ENCODE measurements around the gene ENOSF1.
A peak's percentile ranks its signal among the peaks of the same experiment; 100 is the strongest.

Gene ENOSF1

DNA sequence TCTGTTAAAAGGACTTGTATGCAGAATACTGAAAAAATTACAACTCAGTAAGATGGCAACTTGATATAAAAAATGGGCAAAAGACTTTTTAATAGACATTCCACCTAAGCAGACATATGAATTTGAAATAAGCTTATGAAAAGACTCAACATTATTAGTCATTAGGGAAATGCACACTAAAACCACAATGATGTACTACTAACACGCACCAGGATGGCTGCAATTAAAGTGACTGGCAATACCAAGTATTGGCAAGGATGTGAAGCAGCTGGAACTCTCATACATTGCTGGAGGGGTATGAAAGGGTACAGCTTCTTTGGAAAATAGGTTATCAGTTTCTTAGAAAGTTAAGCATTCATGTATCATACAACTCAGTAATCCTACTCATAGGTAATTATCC is 3.2 kb upstream of the ENOSF1 start:
- H3K27ac Mint-ChIP-seq, result peak overlapping the region; percentile 91

DNA sequence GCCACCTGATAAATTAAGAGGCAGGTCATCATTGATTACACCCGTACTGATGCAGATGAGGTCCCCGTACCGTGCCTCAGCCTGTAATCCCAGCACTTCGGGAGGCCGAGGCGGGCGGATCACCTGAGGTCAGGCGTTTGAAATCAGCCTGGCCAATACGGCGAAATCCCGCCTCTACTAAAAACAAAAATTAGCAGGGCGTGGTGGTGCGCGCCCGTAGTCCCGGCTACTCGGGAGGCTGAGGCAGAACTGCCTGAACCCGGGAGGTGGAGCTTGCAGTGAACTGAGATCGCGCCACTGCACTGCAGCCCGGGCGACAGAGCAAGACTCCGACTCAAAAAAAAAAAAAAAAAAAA is 683 bp upstream of the ENOSF1 start:
- Mint-ChIP-seq H3K36me3 (ENCODE audit: low read depth) (peaks cover 28% of the 10 kb centered on the region), H3K9me3 (no peaks in the 10 kb centered on the region), H3K27ac (no peak overlapping the region), H3K27me3 (no peaks in the 10 kb centered on the region), H3K4me3 (peak overlapping the region; percentile 45), H3K4me1 (ENCODE audit: low read depth) (peaks cover 68% of the 10 kb centered on the region)

More for the DNA sequence above, 3.2 kb upstream of the ENOSF1 start:
- peak overlapping the region; percentile 51 for H3K4me3 Mint-ChIP-seq
- H3K27me3 Mint-ChIP-seq, result no peaks in the 10 kb centered on the region
- H3K4me1 Mint-ChIP-seq (ENCODE audit: low read depth), result peaks cover 46% of the 10 kb centered on the region
- no peaks in the 10 kb centered on the region for H3K9me3 Mint-ChIP-seq
- peaks cover 20% of the 10 kb centered on the region for H3K36me3 Mint-ChIP-seq (ENCODE audit: low read depth)

GRCh38 chr18:711657-712400 is 601 bp downstream of the ENOSF1 start:
- H3K36me3 Mint-ChIP-seq (ENCODE audit: low read depth), result peaks cover 32% of the 10 kb centered on the region
- peaks cover 64% of the 10 kb centered on the region for H3K4me1 Mint-ChIP-seq (ENCODE audit: low read depth)
- H3K4me3 Mint-ChIP-seq, result peak overlapping the region; percentile 93
- no peaks in the 10 kb centered on the region for H3K9me3 Mint-ChIP-seq
- no peaks in the 10 kb centered on the region for H3K27me3 Mint-ChIP-seq
- peak overlapping the region; percentile 97 for H3K27ac Mint-ChIP-seq

DNA sequence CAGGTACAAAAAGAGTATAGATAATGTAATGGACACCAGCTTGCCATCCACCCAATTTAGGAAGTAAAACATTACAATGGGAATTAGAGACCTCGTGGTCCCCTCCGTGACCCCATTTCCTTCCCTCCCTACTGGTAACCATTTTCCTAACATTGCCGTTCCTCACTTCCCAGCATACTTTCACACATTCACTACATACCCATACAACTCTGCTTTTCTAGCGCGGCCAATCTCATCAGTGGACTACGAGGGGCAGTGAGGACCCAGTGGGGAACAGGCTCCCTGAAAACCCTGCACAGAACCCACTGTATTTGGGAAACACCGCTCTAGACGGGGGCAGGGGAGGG is 1.1 kb downstream of the ENOSF1 start:
- Mint-ChIP-seq H3K27ac (peak overlapping the region; percentile 97), H3K9me3 (no peaks in the 10 kb centered on the region), H3K4me1 (ENCODE audit: low read depth) (peaks cover 61% of the 10 kb centered on the region), H3K4me3 (peak overlapping the region; percentile 93), H3K36me3 (ENCODE audit: low read depth) (peaks cover 35% of the 10 kb centered on the region), H3K27me3 (no peaks in the 10 kb centered on the region)

DNA sequence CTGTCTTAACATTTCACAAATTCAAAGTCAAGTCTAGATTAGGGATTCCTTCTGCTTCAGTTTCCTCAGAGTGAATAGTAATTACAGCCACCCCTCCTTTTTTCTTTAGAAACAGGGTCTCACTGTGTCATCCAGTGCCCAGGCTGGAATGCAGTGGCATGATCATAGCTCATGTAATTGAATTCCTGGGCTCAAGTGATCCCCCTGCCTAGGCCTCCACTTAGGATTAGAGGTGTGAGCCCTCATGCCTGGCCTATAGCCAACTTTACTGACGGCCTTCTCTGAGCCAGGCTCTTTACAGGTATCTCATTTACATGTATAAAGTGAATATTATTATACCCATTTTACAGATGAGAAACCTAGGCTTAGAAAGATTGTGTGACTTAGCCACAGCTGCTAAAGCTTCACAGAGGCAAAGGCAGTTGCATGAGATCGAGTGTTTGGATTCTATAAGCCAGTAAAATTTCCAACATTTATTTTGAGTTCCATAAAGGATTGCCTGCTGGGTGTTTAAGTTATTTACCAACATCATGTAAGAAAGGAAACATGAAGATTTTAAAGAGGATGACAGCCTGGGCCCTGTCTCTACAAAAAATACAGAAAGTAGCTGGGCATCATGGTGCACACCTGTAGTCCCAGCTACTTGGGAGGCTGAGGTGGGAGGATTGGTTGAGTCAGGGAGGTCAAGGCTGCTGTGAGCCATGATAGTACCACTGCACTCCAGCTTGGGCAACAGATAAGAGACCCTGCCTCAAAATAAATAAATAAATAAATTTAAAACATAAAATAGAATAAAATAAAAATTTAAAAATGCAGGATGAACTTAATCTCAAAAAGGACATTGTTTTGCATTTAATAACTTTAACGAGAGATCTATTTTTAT is 1.8 kb downstream of the ENOSF1 start:
- Mint-ChIP-seq H3K27me3 (no peaks in the 10 kb centered on the region), H3K4me3 (peak overlapping the region; percentile 93), H3K36me3 (ENCODE audit: low read depth) (peaks cover 36% of the 10 kb centered on the region), H3K9me3 (no peaks in the 10 kb centered on the region), H3K27ac (peak overlapping the region; percentile 97), H3K4me1 (ENCODE audit: low read depth) (peaks cover 59% of the 10 kb centered on the region)

- Mint-ChIP-seq H3K27ac (no peak overlapping the region), H3K36me3 (ENCODE audit: low read depth) (peaks cover 45% of the 10 kb centered on the region), H3K4me1 (ENCODE audit: low read depth) (peaks cover 54% of the 10 kb centered on the region), H3K9me3 (no peaks in the 10 kb centered on the region), H3K4me3 (peak overlapping the region; percentile 21), H3K27me3 (no peaks in the 10 kb centered on the region)
These were observed 2.7 kb downstream of the ENOSF1 start for GRCh38 chr18:709771-710170.

GRCh38 chr18:708096-708495 is 4.3 kb downstream of the ENOSF1 start:
- no peaks in the 10 kb centered on the region for H3K27me3 Mint-ChIP-seq
- H3K4me1 Mint-ChIP-seq (ENCODE audit: low read depth), result peaks cover 54% of the 10 kb centered on the region
- H3K36me3 Mint-ChIP-seq (ENCODE audit: low read depth), result peaks cover 54% of the 10 kb centered on the region
- H3K4me3 Mint-ChIP-seq, result no peak overlapping the region
- H3K27ac Mint-ChIP-seq, result no peak overlapping the region
- H3K9me3 Mint-ChIP-seq, result no peaks in the 10 kb centered on the region

DNA sequence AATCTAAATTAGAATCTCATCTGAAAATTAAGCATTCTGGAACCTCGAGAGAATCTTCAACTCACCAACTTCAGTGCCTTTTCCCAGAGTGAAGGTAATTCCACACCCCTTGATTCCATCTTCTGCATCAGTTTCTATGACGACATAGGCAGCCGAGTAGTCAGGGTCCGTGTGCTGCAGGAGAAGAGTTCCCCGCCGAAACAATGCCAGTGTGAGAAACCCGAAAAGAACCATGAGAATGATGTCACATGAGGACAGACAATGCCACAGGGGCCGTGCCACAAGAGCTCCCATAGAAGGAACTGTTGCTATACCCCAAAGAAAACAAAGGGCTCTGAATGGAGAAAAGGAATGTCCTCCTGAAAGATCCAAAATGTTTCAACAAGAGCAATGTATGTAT is 6.0 kb downstream of the ENOSF1 start:
- Mint-ChIP-seq H3K27ac (no peak overlapping the region), H3K27me3 (no peaks in the 10 kb centered on the region), H3K4me3 (no peak overlapping the region), H3K36me3 (ENCODE audit: low read depth) (peaks cover 57% of the 10 kb centered on the region), H3K4me1 (ENCODE audit: low read depth) (peaks cover 57% of the 10 kb centered on the region), H3K9me3 (no peaks in the 10 kb centered on the region)

- H3K4me3 Mint-ChIP-seq, result no peak overlapping the region
- no peaks in the 10 kb centered on the region for H3K9me3 Mint-ChIP-seq
- H3K4me1 Mint-ChIP-seq (ENCODE audit: low read depth), result peaks cover 31% of the 10 kb centered on the region
- H3K27me3 Mint-ChIP-seq, result no peaks in the 10 kb centered on the region
- peaks cover 50% of the 10 kb centered on the region for H3K36me3 Mint-ChIP-seq (ENCODE audit: low read depth)
- peak overlapping the region; percentile 66 for H3K27ac Mint-ChIP-seq
These were observed 9.0 kb downstream of the ENOSF1 start for GRCh38 chr18:703213-703967.

DNA sequence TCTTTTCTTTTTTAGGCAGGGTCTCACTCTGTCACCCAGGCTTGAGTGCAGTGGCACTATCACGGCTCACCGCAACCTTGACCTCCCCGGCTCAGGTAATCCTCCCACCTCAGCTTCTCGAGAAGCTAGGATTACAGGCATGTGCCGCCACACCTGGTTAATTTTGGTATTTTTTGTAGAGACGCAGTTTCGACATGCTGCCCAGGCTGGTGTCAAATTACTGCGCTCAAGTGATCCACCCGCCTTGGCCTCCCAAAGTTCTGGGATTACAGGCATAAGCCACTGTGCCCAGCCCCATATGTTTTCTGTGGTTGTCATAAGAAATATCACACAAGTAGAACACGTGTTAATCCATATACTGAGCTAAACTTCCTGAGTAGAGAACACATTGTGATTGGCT is 14.6 kb downstream of the ENOSF1 start:
- Mint-ChIP-seq H3K9me3 (no peaks in the 10 kb centered on the region), H3K36me3 (ENCODE audit: low read depth) (peaks cover 57% of the 10 kb centered on the region), H3K4me3 (no peak overlapping the region), H3K4me1 (ENCODE audit: low read depth) (peaks cover 2% of the 10 kb centered on the region), H3K27me3 (no peaks in the 10 kb centered on the region), H3K27ac (no peak overlapping the region)

DNA sequence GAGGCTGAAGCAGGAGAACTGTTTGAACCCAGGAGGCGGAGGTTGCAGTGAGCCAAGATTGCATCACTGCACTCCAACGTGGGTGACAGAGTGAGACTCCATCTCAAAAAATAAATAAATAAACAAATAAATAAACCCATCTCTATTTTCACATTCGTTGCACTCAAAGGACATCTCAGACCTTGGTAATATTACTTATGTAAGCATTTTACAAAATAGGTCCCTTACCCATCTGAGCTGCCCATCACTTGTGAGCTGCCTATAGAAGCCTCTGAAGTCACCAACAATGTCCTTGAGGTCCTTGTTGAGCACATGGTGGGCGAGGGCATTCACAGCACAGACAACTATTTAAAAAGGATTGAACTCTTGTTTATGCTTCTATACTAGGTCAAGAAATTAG is 15.4 kb downstream of the ENOSF1 start:
- H3K4me1 Mint-ChIP-seq (ENCODE audit: low read depth), result no peaks in the 10 kb centered on the region
- no peaks in the 10 kb centered on the region for H3K9me3 Mint-ChIP-seq
- no peak overlapping the region for H3K4me3 Mint-ChIP-seq
- peaks cover 59% of the 10 kb centered on the region for H3K36me3 Mint-ChIP-seq (ENCODE audit: low read depth)
- no peaks in the 10 kb centered on the region for H3K27me3 Mint-ChIP-seq
- no peak overlapping the region for H3K27ac Mint-ChIP-seq

DNA sequence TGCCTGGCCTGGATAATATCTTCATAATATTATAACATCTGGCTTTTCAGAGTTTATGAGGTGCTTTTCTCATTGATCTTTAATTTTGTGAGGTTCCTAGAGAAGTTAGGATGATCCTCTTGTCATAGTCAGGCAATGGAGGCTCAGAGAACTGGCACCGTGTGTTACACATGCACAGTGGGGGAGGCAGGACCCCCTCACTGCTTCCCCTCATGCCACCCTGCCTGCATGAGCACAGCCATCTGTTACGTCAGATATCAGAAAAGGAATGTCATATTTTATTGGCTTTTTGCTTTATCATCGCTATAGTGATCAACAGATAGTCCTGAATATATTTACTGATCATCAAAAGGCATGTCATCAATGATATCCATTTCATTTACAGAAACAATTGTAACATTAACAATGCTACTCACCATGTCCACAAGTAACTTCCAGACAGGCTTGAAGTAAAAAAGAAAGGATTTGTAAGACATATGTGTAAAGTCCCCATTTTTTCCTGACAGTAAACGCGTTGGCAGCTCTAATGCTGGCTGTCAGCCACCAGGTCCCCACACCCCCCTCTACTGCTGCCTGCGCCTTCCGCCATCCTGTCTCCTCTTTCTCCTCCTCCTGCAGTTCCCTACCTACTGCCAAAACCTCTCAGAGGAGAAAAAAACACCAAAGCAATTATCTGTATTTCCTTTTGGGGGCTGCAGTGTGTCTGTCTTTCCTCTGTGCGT is 18.8 kb downstream of the ENOSF1 start:
- Mint-ChIP-seq H3K9me3 (no peaks in the 10 kb centered on the region), H3K4me3 (no peak overlapping the region), H3K4me1 (ENCODE audit: low read depth) (no peaks in the 10 kb centered on the region), H3K27me3 (no peaks in the 10 kb centered on the region), H3K36me3 (ENCODE audit: low read depth) (peaks cover 67% of the 10 kb centered on the region), H3K27ac (no peak overlapping the region)

- Mint-ChIP-seq H3K4me3 (no peak overlapping the region), H3K4me1 (ENCODE audit: low read depth) (no peaks in the 10 kb centered on the region), H3K27me3 (no peaks in the 10 kb centered on the region), H3K9me3 (no peaks in the 10 kb centered on the region), H3K36me3 (ENCODE audit: low read depth) (peaks cover 63% of the 10 kb centered on the region), H3K27ac (no peak overlapping the region)
These were observed 19.6 kb downstream of the ENOSF1 start for GRCh38 chr18:692824-693223.

DNA sequence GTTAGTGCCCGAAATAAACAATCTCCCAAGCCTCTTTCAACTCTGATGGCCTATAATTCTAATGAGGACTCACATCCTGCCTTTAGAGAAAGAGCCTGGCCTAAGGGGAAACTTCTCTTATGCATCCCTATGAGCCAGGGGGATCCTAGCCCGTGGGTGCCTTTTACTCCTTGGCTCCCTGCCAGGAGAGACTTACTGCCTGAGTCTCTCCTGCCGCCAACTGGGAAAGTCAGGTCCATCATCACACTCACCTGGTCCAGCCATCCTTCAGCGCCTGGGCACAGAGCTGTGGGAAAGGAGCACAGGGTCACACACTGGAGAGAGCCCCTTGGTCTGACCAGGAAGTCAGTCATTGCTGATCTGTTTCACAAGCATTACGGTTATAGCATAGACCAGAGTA is 24.1 kb downstream of the ENOSF1 start:
- peaks cover 65% of the 10 kb centered on the region for H3K36me3 Mint-ChIP-seq (ENCODE audit: low read depth)
- H3K4me3 Mint-ChIP-seq, result no peak overlapping the region
- H3K27me3 Mint-ChIP-seq, result no peaks in the 10 kb centered on the region
- H3K4me1 Mint-ChIP-seq (ENCODE audit: low read depth), result no peaks in the 10 kb centered on the region
- no peak overlapping the region for H3K27ac Mint-ChIP-seq
- H3K9me3 Mint-ChIP-seq, result no peaks in the 10 kb centered on the region
